Thyroid gland (tissue), 4 donors: ENCODE measurements around the gene CGB8.

Experiments used
- CTCF ChIP-seq, 6 experiments: fragments of 200-600 bp in 3 of 6; fragments of 450-650 bp in 3 of 6; sonication (generic) in 3 of 6; IDR thresholded peaks; one replicate each; pipeline ENCODE4 v1.5.1; 2016 to 2019; ENCODE audit warnings: antibody characterized with exemption in 6 of 6, mild to moderate bottlenecking in 2 of 6, inconsistent platforms in 1 of 6, moderate library complexity in 1 of 6
- POLR2A ChIP-seq, 2 donors: fragments of 450-650 bp; IDR thresholded peaks; one replicate each; pipeline ENCODE4 v1.6.1; 2017; ENCODE audit warnings: antibody characterized with exemption in 2 of 2, mild to moderate bottlenecking in 2 of 2, moderate library complexity in 1 of 2

GRCh38 chr19:49061000-49061399, 12.1 kb upstream of the CGB8 start:
- no peak for TF ChIP-seq CTCF (IDR thresholded peaks at IDR 0.05)
- no peak for TF ChIP-seq POLR2A (IDR thresholded peaks at IDR 0.05)
